Activated T-helper 1 cell treated with Interleukin-2 at 50 U/mL for 16 hours (primary cell): Measurements from ENCODE around the gene STARD7.
"Not testable (repeated sequence)": the region's sequence is repeated elsewhere in the genome, so short reads cannot be mapped to it uniquely, and the experiment has no call there.

Experiments
- DNase-seq: peaks from one replicate; pipeline ENCODE4 v3.0.0-alpha.2; 2020; ENCODE audit warnings: low read depth

The STARD7 gene

DNA sequence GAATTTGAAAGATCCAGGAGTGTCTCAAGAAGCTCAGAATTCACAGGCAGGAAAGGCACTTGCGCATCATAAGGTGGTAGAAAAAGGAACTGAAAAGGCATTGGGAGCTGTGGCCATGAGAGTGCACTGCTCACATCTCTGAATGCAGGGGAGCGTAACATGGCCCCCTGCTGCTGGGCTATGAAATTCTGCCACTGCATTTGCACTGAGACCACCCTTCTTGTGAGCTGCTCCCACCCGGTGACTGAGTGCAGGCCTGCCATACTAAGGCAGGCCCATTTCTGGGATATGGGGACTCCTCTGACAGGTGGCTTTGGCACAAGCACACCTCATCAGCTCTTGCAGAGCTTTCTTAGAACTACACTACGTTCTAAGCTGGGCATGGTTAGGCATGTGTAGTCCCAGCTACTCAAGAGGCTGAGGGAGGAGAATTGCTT lies 25.3 kb upstream of the STARD7 start:
- DNase-seq = no peak

DNA sequence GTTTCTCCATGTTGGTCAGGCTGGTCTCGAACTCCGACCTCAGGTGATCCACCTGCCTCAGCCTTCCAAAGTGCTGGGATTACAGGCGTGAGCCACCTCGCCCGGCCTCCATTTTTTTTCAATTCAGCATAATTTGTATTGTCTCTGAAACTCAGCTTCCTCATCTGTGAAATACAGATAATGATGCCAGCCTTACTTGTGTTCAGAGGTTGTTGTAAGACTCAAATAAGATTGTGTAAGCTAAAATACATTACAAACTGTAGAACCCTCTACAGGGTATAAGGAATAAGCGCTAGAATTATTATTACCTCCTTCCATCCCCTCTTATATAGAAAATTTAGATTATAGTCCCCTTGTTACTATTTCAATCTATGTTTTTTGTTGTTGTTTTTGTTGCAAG lies 24.8 kb upstream of the STARD7 start:
- DNase-seq = no peak

DNA sequence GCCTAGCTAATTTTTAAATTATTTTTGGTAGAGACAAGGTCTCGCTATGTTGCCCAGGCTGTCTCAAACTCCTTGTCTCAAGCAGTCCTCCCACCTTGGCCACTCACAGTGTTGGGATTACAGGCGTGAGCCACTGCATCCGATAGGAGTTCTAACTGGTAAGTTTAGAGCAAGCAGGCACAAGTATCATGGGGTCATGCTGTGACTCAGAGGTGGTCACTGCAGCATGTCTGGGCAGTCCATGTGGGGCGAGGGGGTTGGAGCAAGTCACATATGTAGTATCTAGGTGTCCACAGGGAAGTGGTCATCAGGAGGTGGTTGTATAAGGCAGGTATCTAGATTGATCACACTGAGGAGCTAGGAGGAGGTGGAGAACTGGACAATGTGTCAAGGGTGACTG lies 22.7 kb upstream of the STARD7 start:
- no peak for DNase-seq

DNA sequence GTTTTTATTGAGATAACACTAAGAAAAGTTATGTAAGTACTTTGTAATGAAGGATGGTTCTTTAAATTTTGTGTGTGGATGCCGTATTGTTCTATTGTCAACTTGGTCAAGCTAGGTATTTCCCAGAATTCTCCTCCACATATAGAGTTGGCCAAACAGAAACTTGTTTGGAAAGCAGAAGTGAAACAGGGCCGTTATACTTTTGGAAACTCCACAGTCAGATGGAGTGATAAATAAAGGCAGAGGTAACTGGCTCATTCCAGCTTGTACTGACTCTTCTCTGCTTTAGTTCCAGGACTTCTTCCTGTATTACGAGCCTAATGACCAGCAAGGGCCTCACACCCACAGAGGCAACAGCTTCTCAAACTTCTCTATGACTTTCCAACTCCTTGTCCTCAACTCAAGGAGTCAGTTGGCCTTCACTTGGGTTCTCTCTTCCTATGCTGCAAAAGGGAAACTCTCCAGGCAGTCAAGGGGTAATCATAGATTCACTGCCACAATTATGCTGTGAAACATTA lies 16.4 kb upstream of the STARD7 start:
- DNase-seq = no peak

DNA sequence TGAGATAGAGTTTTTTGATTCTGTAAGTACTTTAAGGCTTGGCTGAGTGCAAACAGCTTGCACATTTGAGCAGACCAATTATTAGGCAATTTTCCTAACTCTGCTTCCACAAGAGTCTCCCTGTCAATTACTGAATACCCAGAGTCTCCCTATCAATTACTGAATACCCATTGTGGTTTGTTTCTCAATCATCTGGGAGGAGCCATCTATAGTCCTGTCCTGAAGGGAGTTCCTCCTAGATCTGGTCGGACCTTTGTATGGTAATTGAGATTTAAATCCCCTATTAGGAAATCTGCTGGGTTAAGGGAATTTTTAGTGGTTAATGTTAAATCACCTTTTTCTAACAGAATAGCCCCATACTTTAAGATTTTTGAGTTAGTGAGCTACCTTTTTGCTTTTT lies 12.5 kb upstream of the STARD7 start:
- DNase-seq = not testable (repeated sequence)

DNA sequence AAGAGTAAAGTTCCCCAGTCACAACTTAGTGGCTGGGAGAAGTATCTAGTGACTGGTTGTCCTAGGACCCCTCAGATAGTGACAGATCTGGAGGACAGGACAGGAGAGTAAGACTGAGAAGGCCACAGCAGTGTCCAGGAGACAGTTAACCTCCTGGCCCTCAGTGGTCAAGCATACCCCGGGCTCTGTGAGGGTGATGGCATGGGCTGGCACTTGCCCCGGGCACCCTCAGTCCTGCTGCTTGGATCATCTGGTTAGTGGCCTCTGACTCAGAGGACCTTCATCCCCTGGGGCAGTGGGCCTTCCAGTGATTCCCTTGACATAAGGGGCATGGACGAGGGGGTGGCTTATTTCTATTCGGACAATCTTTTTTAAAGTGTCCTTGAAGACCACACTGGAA lies 11.3 kb upstream of the STARD7 start:
- not testable (repeated sequence) for DNase-seq

DNA sequence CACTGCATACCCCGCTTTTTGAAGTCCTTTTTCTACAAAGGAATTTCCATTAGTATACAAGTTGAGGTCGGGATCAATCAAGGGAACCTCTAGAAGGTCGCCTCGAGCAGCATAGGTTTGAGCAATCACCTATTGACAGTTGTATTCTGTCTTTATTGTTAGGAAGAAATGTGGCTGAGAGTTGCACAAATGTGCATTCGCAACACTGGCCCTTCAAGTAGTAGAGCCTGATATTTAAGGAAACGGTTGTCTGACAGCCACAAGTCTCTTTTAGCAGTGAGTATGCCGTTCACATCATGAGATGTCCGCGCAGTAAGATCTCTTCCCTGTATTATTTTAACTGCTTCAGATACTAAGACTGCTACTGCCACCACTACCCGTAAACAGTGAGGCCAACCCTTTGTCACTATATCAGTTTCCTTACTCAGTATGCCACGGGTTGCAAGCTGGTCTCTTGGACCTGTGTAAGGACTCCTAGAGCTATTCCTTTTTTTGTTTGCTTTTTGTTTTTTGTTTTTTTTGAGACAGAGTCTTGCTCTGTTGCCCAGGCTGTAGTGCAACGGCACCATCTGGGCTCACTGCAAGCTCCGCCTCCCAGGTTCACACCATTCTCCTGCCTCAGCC lies 10.0 kb upstream of the STARD7 start:
- no peak for DNase-seq

DNA sequence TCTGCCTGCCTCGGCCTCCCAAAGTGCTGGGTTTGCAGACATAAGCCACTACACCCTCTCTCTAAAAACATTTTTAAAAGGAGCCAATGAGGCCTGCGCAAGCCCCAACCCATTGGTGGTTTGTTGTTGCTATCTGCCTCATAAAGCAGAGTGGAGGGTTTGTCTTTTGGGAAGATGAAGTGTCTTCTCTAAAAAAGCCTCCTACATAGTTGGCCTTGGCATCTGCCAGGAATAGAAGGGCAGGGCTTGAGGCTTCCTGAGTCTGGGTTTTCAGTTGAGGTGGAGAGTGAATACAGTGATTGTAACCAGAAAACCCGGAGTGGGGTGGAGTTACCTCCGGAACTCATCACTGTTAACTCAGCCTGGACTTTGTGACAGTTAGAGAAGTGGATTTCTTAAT lies 5.9 kb upstream of the STARD7 start:
- no peak for DNase-seq

DNA sequence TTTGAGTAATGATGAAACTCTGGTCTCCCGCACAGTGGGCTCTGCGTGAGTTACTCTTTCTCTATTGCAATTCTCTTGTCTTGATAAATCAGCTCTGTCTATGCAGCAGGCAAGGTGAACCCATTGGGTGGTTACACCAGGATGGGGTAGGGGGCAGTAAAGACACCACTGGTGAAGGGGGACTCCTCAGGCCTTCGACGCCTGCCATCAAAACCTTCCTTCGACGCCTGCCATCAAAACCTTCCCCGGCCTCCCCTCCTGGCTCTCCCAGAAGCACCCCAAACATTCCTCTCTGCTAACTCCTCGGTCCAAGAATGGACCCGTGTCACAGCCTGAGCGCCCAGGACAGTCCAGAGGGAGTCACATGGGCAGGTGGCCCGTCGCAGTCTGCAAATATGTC lies 4.8 kb upstream of the STARD7 start:
- no peak for DNase-seq

DNA sequence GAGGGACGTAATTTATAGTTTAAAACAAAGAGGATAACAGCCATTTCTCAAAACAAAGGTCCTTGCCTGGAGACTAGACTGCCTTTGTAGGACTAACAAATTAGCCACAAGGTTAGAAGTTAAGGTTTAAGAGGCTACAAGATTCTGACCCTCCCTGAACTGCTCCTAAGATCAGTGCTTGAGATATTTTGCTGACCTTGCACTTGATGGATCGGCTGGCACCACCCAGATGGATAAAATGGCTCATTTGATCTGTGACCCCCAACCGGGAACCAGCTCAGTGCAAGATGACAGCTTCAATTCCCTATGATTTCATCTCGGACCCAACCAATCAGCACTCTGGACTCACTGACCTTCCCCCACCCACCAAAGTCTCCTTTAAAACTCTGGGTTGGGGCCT lies 3.7 kb upstream of the STARD7 start:
- no peak for DNase-seq

DNA sequence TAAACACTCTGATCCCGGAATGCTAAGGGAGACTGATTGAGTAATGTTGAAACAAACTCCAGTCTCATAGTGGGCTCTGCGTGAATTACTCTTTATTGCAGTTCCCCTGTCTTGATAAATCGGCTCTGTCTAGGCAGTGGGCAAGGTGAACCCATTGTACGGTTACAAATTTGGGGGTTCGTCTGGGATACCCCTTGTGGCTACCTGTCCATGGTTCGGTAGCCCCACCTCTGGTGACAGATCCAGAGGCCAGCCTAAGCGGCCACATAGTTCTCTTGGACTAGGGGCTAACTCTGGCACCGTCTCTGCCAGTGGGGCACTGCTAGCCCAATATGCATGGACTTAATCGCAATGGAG lies 1.1 kb upstream of the STARD7 start:
- DNase-seq = no peak

DNA sequence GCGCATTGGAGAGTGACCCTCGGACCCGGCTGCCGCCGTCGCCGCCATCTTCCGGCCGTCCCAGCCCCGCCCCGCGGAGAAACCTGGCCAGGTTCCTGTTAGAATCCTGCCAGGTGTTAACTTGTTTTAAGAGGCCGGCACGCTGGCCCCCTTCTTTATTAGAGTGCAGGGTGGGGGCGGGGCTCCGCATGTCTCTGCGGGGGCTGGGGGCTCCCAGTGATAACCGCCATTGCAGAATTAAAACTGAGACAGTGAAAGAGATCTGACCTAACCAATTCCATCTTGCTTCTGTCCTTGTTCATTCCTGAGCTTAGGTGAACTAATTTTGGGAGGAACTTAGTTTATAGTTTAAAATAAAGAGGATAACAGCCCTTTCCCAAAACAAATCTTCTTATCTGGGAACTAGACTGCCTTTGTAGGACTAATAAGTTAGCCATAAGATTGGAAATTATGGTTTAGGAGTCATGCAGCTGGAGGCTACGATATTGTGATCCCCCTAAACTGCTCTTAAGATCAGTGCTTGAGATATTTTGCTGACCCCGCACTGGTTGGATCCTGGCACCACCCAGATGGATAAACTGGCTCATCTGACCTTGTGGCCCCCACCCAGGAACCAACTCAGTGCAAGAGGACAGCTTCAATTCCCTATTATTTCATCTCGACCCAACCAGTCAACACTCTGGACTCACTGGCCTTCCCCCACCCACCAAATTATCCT lies 543 bp upstream of the STARD7 start:
- DNase-seq = no peak

DNA sequence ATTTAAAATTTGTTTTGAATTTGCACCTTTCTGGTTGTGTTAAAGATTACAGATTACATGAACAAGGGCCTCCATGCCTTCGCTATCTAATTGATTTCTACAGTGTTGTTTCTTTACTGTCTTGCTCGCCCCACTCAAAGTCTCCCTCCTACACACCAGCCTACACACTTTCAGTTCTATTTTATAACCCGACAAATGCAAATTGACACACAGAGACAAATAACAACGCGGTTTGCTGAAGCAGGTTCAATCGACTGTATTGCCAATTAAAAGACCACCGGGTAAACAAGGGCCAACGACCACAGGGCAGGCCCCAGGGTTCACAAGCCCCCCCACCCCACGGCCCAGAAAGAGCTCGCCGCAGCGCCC lies 869 bp downstream of the STARD7 start:
- no peak for DNase-seq

DNA sequence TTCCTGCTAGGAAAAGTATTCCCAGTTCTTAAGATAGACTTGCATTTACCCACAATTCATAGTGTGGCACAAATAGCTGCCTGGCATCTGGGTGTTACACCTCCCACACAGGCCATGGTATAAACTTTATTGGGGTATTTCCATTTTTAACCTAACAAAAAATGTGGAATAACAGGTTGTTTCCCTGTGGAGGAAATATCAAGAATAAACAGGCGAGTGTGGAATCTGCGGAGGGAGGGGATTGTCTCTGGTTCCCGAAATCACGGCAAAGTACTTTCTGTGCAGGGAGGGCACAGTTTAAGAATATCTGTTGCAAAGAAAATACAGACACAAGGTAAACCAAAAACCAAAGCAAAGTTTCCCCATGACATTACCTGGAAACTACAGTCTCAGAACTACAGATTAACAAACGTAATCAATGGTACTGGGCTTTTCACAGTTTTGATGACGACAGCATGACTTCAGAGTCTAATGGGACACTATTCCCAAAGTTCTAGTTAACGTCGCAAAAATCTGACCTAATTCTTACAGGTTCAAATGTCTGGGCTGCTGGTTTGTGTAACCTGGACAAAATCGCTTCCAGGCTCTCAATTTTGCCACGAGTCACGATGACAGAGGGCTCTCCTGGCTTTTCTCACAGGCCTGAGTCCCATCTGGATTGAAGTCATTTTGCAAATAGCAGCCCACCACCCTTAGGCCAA lies 1.4 kb downstream of the STARD7 start:
- DNase-seq = no peak

DNA sequence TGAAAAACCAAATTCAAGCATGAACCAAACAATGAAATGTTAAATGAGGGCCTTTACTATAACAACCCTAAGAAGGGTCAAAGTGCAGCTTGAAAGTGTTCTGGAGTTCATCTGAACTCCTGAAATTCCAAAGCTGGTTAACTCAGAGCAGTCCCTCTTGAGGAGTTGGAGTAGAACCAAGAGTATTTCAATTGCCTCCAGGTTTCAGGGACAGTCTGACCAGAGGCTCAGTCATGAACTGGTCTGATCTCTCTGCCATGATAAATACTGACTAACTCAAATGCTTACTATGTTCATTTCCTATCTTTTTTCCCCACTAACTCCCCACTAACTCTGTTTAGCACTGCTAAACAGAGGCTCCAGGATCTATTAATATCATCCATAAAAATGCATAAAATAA lies 2.7 kb downstream of the STARD7 start:
- DNase-seq = no peak

DNA sequence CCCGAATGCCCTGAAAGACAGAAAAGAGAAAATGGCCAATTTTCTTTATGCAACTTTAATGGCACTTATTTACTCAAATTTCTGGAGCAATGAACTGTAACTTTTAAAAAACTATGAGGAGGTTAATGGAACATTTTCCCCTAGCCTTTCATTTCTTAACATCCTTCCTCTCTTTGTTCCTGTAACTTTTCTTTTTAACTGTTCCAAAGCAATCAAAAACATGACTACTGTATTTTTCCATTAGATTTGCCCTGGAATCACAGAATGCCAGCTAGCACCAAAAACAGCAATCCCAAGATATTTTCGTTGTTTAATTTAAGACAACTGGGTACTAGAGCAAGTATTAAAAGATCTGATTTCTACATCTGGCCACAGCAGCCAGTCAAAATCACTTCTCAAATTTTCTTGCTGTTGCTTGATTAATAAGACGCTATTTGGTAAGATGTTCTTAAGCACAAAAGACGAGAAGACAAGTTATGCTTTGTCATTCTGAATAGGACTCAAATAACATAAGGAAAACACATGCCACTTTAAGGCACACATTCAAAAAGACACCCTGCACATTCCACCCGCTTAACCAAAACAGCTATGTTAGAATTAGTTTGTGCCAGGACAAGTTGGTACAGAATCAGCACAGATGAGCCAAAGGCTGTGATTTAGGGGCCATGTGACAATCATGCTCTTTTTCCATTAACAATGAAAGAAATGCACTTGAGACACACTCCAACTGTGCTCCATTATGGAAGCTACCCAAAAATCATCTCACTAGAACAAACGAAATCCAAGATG lies 3.6 kb downstream of the STARD7 start:
- DNase-seq = no peak

DNA sequence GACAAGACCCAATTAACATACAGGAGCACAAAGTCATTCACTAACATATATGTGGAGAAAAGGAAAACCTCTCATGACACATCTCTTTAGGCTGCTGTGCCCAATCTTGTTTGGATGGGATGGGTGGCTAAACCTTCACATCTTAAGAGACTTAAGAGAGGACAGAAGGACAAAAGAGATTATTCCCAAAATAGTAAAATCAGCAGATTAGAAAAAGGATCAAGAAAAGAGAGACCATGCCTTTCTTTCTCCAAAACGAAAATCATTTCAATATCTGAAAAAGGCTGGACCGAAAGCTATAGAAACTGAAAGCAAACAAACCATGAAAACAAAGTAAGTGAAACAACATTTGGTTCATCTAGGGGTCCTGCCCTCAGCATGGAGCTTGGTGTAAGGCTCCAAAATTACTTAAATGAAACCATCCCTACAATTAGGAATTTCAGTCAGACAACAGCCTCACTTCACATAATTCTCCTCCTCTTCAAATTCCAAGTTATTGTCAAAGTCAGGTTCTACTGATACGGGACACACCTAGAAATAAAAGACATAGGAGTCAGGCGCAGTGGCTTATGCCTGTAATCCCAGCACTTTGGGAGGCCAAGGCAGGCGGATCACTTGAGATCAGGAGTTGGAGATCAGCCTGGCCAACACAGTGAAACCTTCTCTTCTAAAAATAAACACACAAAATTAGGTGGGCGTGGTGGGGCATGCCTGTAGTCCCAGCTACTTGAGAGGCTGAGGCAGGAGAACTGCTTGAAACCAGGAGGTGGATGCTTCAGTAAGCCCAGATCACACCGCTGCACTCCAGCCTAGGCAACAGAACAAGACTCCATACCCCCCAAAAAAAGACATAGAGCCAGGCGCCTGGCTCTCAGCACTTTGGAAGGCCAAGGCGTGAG lies 5.2 kb downstream of the STARD7 start:
- DNase-seq = no peak

DNA sequence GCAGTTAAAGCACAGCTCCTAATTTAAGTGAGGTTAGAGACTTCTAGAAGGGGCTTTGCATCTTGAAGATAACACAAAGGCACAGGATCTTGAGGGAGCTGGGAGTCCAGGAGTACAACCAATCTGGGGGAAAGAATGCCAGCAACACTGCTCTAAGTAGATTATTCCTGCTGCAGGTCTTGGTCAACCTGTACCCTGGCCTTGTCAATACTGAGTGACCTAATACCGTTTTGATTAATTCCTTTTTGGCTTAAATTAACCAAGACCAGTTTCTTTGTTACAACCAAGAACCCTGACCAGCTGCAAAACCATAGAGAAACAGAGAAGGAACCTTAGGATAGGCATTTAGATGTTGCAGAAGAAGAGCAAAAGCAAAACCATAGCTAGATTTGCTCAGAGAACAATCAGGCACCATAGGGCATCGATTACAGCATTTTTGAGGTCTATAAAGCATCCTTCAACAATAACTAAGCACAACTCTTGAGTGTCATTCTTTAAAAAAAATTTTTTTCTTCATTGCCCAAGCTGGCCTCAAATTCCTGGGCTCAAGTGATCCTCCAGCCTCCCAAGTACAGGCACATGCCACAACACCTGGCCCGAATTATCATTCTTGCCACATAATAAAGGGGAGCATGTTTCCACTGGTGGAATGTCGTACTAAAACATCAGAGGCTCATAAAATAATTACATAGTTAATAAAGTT lies 6.3 kb downstream of the STARD7 start:
- DNase-seq = no peak

DNA sequence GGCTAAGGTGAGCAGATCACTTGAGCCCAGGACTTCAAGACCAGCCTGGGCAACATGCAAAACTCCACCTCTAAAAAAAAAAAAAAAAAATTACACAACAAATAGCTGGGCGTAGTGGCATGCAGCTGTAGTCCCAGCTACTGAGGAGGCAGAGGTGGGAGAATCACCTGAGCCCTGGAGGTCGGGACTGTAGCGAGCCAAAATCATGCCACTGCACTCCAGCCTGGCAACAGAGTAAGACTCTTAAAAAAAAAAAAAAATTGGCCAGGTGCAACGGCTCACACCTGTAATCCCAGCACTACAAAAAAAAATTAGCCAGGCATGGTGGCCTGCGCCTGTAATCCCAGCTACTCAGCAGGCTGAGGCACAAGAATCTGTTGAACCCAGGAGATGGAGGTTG lies 7.3 kb downstream of the STARD7 start:
- no peak for DNase-seq

DNA sequence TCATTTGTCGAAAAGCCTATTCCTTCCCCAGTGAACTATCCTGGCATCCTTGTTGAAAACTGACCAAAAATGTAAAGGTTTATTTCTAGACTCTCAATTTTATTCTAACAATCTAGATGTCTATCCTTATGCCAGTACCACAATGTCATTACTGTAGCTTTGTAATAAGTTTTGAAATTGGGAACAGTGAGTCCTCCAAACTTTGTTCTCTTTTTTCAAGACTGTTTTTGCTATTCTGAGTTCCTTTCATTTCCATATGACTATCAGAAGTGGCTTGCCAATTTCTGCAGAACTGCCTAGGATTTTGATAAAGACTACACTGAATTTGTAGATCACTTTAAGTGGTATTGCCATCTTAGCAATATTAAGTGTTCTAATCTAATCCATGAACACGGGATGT lies 9.7 kb downstream of the STARD7 start:
- no peak for DNase-seq
